Heart right ventricle (tissue), 16 donors: ENCODE results near the gene LNX2. TPM values are rescaled to one million over a fixed set of nuclear protein-coding genes. Genes with fewer than 3 reads are reported as not detected.

ENCODE experiments used
- ATAC-seq, 8 donors: fragments of 200-7000 bp; cut with Tn5 transposase; one replicate each; pipeline ENCODE4 v1.9.1; 2020; ENCODE audit warnings: mild to moderate bottlenecking in 8 of 8, moderate library complexity in 8 of 8, moderate number of reproducible peaks in 1 of 8
- DNase-seq, 2 donors: peaks; one replicate each; pipeline ENCODE4 v3.0.0-alpha.2; 2020
- H3K27ac ChIP-seq, 10 donors: fragments of 200-600 bp; sonication (generic) in 2 of 10; one replicate each; pipeline versions ENCODE4 v1.5.0 to v1.8.0; 2020 to 2022; ENCODE audit warnings: mild to moderate bottlenecking in 3 of 10
- H3K27me3 ChIP-seq, 7 donors: fragments of 200-600 bp; one replicate each; pipeline ENCODE4 v1.8.0; 2021 to 2022; ENCODE audit warnings: mild to moderate bottlenecking in 2 of 7
- H3K36me3 ChIP-seq, 9 donors: fragments of 200-600 bp; sonication (generic) in 1 of 9; one replicate each; pipeline versions ENCODE4 v1.5.0 to v1.8.0; 2020 to 2022; ENCODE audit warnings: mild to moderate bottlenecking in 2 of 9
- H3K4me1 ChIP-seq, 9 donors: fragments of 200-600 bp; sonication (generic) in 1 of 9; one replicate each; pipeline versions ENCODE4 v1.5.0 to v1.8.0; 2020 to 2022; ENCODE audit warnings: mild to moderate bottlenecking in 4 of 9
- H3K4me3 ChIP-seq, 10 donors: fragments of 200-600 bp; sonication (generic) in 2 of 10; one replicate each; pipeline versions ENCODE4 v1.5.0 to v1.8.0; 2020 to 2022; ENCODE audit warnings: mild to moderate bottlenecking in 7 of 10, moderate library complexity in 2 of 10
- H3K9me3 ChIP-seq, 11 donors: fragments of 200-600 bp in 10 of 11; sonication (generic) in 2 of 11; one replicate each; pipeline versions ENCODE4 v1.5.0 to v1.8.0; 2013 to 2022; ENCODE audit warnings: mild to moderate bottlenecking in 2 of 11, control low read depth in 1 of 11, moderate library complexity in 1 of 11
- WGBS, 2 donors: extraction: QIAGEN DNeasy Blood & Tissue Kit; methylation state at CpG; one replicate each; pipeline ENCODE4 v1.1.7; 2013; ENCODE audit warnings: inconsistent platforms in 1 of 2; 5-methylcytosine and 5-hydroxymethylcytosine counted together
- intact Hi-C, 10 donors: fragments of 100-400 bp; cut with DNase I; formaldehyde crosslinking; loops; one replicate each; pipeline versions ENCODE4 v1.11.1 to v1.14.2; 2022
- polyA plus RNA-seq, 2 donors: library from polyadenylated mRNA; stranded (reverse); fragments of 200-250 nt; gene quantifications; one replicate each; pipeline ENCODE4 v1.2.3, GENCODE V29; 2013
- total RNA-seq, 10 donors: library from RNA; stranded (reverse); fragmentation: NEBNext Ultra II Directional in 3 of 10; extraction: Animal tissue kit (Norgen Biotek cat#: 25700) in 3 of 10; gene quantifications; one replicate each; pipeline versions ENCODE4 v1.2.1 to v1.2.4, GENCODE V29; 2021 to 2023
- TF ChIP-seq, protein P1 (sequence below), 9 donors: fragments of 200-600 bp; sonication (generic) in 2 of 9; IDR thresholded peaks; one replicate each; pipeline versions ENCODE4 v1.5.0 to v1.8.0; 2021 to 2022; ENCODE audit warnings: antibody characterized with exemption in 9 of 9, mild to moderate bottlenecking in 5 of 9, moderate library complexity in 1 of 9
- donor health status: Arrhythmogenic right ventricular cardiomyopathy.
- donor health status: ischemic (EF 13 %, LVEDD 7.1; RV severe dilation, severe dysfunction).
- donor health status: healthy with polysubstance abuse.
- donor health status: DM: no; HTN: yes; CAD: no.
- donor health status: DM: no; HTN: no; CAD: no.
- donor health status: ischemic (EF 25% LVEDD 6.9; RV normal size, moderate dysfunction).
- donor health status: ischemic (EF 25% LVEDD 5.7; RV mildly dilated, moderate dysfunction).
- donor health status: healthy.
- donor health status: DM: yes; HTN: yes; CAD: no.
- donor health status: Ischemic cardiomyopathy.
- donor health status: ischemic (EF 35%, LVEDD 5.7; RV mildly dilated, moderate dysfunction).
- donor health status: nonischemic (EF 11% LVEDD 7.7; RV severe dilation, severe dysfunction).
- donor health status: DM: yes; HTN: yes; CAD: no.
- donor health status: PGD.
- donor health status: ischemic (EF 29% LVEDD 5.4; RV normal size, mild dysfunction).
- donor health status: nonischemic (EF 23%, LVEDD 6.1; RV moderate dilation, normal function).

LNX2 gene
- total and polyA plus RNA-seq, 12 donors: 3.5 to 22.3 (median 14.1) TPM

DNA sequence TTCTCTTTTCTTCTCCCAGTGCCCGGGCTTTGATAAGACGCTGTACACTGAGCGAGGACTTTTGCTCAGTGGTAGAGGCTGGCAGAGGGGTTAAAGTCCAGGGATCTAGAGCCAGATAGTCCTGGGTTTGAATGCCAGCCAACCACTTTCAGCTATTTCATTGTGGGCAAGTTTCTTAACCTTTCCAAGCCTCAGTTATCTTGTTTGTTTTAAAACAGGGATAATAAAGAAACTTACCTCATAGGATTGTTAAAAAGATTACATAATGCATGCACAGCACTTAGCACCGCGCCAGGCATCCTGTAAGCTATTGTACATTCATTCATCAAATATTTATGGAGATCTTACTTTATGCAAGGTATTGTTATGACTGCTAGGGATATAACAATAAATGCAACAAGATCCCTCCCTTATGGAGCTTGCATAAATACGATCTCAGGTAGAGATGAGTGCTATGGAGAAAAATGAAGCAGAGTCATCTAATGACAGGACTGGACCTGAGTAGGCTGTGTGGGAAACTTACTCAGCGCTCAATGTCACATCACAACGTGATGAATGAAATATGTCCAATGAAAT is 70.8 kb downstream of the LNX2 start:
- H3K9me3 ChIP-seq: no peaks in the 10 kb centered on the region
- no peak for ATAC-seq
- no peak overlapping the region for H3K4me3 ChIP-seq
- TF ChIP-seq, protein P1, sequence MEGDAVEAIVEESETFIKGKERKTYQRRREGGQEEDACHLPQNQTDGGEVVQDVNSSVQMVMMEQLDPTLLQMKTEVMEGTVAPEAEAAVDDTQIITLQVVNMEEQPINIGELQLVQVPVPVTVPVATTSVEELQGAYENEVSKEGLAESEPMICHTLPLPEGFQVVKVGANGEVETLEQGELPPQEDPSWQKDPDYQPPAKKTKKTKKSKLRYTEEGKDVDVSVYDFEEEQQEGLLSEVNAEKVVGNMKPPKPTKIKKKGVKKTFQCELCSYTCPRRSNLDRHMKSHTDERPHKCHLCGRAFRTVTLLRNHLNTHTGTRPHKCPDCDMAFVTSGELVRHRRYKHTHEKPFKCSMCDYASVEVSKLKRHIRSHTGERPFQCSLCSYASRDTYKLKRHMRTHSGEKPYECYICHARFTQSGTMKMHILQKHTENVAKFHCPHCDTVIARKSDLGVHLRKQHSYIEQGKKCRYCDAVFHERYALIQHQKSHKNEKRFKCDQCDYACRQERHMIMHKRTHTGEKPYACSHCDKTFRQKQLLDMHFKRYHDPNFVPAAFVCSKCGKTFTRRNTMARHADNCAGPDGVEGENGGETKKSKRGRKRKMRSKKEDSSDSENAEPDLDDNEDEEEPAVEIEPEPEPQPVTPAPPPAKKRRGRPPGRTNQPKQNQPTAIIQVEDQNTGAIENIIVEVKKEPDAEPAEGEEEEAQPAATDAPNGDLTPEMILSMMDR (IDR thresholded peaks at IDR 0.05): no peak
- peaks cover 0 to 91% (median 32%) of the 10 kb centered on the region in 9 donors for H3K36me3 ChIP-seq
- no peak overlapping the region for H3K27ac ChIP-seq
- no peak for DNase-seq
- intact Hi-C loops: no loop called here
- H3K27me3 ChIP-seq: no peaks in the 10 kb centered on the region
- 78 to 80% methylated on average over 8 of the region's 8 CpGs for WGBS, 2 donors
- H3K4me1 ChIP-seq: peaks cover 0 to 17% (median 3%) of the 10 kb centered on the region in 9 donors

DNA sequence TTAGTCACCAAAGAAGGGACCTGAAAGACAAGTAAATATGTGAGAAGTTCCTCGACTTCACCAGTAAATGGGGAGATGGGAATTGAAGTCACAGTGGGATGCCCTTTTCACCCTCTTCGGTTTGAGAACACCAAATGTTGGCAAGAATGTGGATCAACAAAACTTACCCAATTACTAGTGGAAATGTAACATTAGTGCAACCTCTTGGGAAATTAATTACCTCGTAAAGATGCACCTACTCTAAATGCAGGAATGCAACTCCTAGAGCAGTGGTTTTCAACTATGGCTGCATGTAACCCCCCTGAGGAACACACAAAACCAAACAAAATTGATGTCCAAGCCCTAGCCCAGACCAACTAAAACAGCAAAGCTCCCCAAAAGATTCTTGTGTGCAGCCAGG is 78.1 kb downstream of the LNX2 start:
- WGBS, 2 donors: 75 to 79% methylated on average over 3 of the region's 3 CpGs
- intact Hi-C loops: no loop called here
- TF ChIP-seq, protein P1 (IDR thresholded peaks at IDR 0.05): no peak
- no peaks in the 10 kb centered on the region for H3K4me1 ChIP-seq
- no peak overlapping the region for H3K27ac ChIP-seq
- ATAC-seq (no peak), DNase-seq (no peak)
- H3K27me3 ChIP-seq: no peaks in the 10 kb centered on the region
- H3K36me3 ChIP-seq: peaks cover 0 to 22% (median 5%) of the 10 kb centered on the region in 9 donors
- no peaks in the 10 kb centered on the region for H3K9me3 ChIP-seq
- H3K4me3 ChIP-seq: no peak overlapping the region

DNA sequence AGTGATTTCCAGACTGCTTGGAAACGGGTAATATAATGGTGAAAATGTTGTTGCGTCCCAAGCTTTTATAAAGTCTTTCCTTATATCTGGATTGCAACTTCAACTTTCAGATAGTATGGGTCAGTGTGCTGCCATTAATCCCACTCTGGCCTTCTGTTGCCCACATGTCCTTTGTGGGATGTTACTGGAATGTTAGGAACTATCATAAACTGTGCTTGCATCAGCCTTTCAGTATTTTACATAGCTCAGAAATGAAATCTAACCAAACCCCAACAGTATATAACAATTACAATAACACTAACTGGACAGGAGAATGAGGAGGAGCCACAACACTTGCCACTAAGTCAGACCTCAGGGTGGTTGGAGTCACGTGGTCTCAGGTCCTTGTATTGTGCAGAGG is 78.9 kb downstream of the LNX2 start:
- Histone ChIP-seq H3K27me3 (no peaks in the 10 kb centered on the region), H3K27ac (no peak overlapping the region), H3K4me1 (no peaks in the 10 kb centered on the region), H3K36me3 (peaks cover 0 to 16% (median 5%) of the 10 kb centered on the region in 9 donors), H3K4me3 (no peak overlapping the region), H3K9me3 (no peaks in the 10 kb centered on the region)
- TF ChIP-seq, protein P1 (IDR thresholded peaks at IDR 0.05): no peak
- ATAC-seq (no peak), DNase-seq (no peak)
- intact Hi-C loops: no loop called here
- 92 to 94% methylated on average over 3 of the region's 3 CpGs for WGBS, 2 donors

DNA sequence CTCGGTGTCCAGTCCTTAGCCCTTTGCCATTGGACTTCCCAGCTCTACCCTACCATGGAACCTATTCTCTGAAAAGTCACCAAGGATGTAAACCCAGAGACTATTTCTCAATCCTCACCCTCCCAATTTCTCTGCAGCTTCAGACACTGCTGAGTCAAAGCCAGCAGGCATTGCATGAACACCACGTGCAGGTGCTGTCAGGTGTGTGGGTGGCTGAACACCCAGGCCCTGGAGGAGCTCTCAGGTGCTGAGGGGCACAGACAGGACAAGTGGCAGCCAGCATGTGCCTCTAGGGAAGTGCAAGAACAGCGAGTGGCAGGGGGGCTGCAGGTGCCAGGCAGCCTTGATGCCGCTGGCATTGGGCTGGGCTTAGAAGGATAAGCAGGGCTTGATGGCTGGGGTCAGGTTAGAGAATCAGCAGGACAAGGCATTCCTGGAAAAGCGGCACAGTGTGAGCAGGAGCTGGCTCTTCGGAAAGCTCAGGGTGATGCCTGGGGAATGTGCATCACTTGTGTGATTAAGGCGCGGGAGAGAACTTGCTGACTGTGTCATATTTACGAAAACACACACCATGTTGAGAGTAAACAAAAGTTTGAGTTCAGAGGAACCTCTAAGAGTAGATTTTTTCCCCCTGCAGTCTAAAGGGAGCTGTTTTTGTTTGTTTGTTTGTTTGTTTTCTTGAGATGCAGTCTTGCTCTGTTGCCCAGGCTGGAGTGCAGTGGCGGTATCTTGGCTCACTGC is 83.8 kb downstream of the LNX2 start:
- DNase-seq (no peak), ATAC-seq (no peak)
- H3K27me3 ChIP-seq: peaks cover 0 to 5% (median 0%) of the 10 kb centered on the region in 7 donors
- no peaks in the 10 kb centered on the region for H3K36me3 ChIP-seq
- peaks cover 0 to 8% (median 0%) of the 10 kb centered on the region in 9 donors for H3K4me1 ChIP-seq
- H3K4me3 ChIP-seq: no peak overlapping the region
- intact Hi-C loops: loop anchor here (5.0 to 10.0 kb wide), 9 partner anchors 128 to 448 kb away; partner anchors contain the start of gene URAD (in 4 of the 10)
- no peak overlapping the region for H3K27ac ChIP-seq
- no peaks in the 10 kb centered on the region for H3K9me3 ChIP-seq
- TF ChIP-seq, protein P1 (IDR thresholded peaks at IDR 0.05): no peak
- 93 to 94% methylated on average over 10 of the region's 10 CpGs for WGBS, 2 donors
